ENCODE results near the gene AOC3. TPM values are rescaled to one million over a fixed set of nuclear protein-coding genes. Genes with fewer than 3 reads are reported as not detected.

Gene AOC3
- total and polyA plus RNA-seq, 2 of the 13 experiments (the other 11 are each of a cell fraction or from before 2014, with no cell fraction given), result 8.7 to 51.7 TPM

- TF ChIP-seq E2F5 (CRISPR knock-in tag; conservative IDR thresholded peaks at IDR 0.05) (no peak), PAX8 (CRISPR knock-in tag; IDR thresholded peaks at IDR 0.05; ENCODE audit: borderline replicate concordance) (no peak), ASH2L (IDR thresholded peaks at IDR 0.05; ENCODE audit: insufficient read length, low read depth, low read length) (peak; percentile 42), ZNF597 (CRISPR knock-in tag; IDR thresholded peaks at IDR 0.05) (no peak), FOXA3 (CRISPR knock-in tag; IDR thresholded peaks at IDR 0.05) (0 out of 2 replicates have a peak, but pooled peaks have one; percentile 4), SNAI1 (CRISPR knock-in tag; IDR thresholded peaks at IDR 0.05; ENCODE audit: borderline replicate concordance) (no peak), MXD3 (CRISPR knock-in tag; IDR thresholded peaks at IDR 0.05) (no peak), MAF1 (CRISPR knock-in tag; IDR thresholded peaks at IDR 0.05; ENCODE audit: borderline replicate concordance) (no peak), ZSCAN21 (CRISPR knock-in tag; IDR thresholded peaks at IDR 0.05; ENCODE audit: borderline replicate concordance) (no peak), ZBTB8A (CRISPR knock-in tag; IDR thresholded peaks at IDR 0.05; ENCODE audit: borderline replicate concordance, low read depth) (no peak), THRA (CRISPR knock-in tag; IDR thresholded peaks at IDR 0.05; ENCODE audit: borderline replicate concordance) (no peak), CEBPG (CRISPR knock-in tag; IDR thresholded peaks at IDR 0.05) (0 out of 2 replicates have a peak, but pooled peaks have one; percentile 11), TOE1 (CRISPR knock-in tag; IDR thresholded peaks at IDR 0.05) (no peak)
These were observed 41.7 kb upstream of the AOC3 start (continued) for GRCh38 chr17:42809250-42809649.

Data from HepG2 (cell line).